Endothelial cell of umbilical vein (primary cell): Measurements from ENCODE around the gene PFN2. TPM values are rescaled to one million over a fixed set of nuclear protein-coding genes. Genes with fewer than 3 reads are reported as not detected.

ENCODE experiments used
- BruUV-seq: library from RNA; stranded (reverse); fragments of 400-500 nt; replicated peaks from 2 replicates; lab custom pipeline; 2021; lab: Mats Ljungman, UMichigan
- CTCF ChIA-PET: fragments of 300-600, 350-600 bp; sonication (Branson Sonifier 250); formaldehyde crosslinking; loops from one replicate; lab custom pipeline; 2021; ENCODE audit warnings: antibody characterized with exemption, inconsistent platforms; lab: Charles Lee
- POLR2A ChIA-PET: fragments of 300-600, 350-600 bp; sonication (Branson Sonifier 250); formaldehyde crosslinking; loops from one replicate; lab custom pipeline; 2021; ENCODE audit warnings: antibody characterized with exemption, inconsistent platforms; lab: Charles Lee
- DNase-seq: peaks from one replicate; pipeline ENCODE4 v3.0.0-alpha.2; 2011; ENCODE audit warnings: low read depth, low spot score
- FAIRE-seq: peaks from 2 replicates; lab custom pipeline; 2011; peaks lifted over from hg19 to GRCh38; lab: Jason Lieb, UNC
- H2AFZ ChIP-seq: 2 replicates; pipeline ENCODE4 v1.6.0; 2012; ENCODE audit warnings: low read depth, low read length, control low read depth, inconsistent platforms
- H3K27ac ChIP-seq: 2 replicates; pipeline ENCODE4 v1.5.1; 2011; ENCODE audit warnings: low read depth, mild to moderate bottlenecking, control low read depth, low read length, moderate library complexity; ENCODE audit not compliant: insufficient read depth
- H3K27me3 ChIP-seq, 2 experiments: 2 replicates each; pipeline versions ENCODE4 v1.6.0 to v1.6.1; 2011; ENCODE audit warnings: low read length in 2 of 2, mixed read lengths in 1 of 2; ENCODE audit not compliant: control insufficient read depth in 2 of 2, insufficient read depth in 2 of 2
- H3K36me3 ChIP-seq, 2 experiments: 2 replicates in 1 of 2; 3 replicates in 1 of 2; pipeline ENCODE4 v1.5.1; 2011; ENCODE audit warnings: low read length in 2 of 2, mild to moderate bottlenecking in 1 of 2, moderate library complexity in 1 of 2; ENCODE audit not compliant: control insufficient read depth in 2 of 2, insufficient read depth in 2 of 2; ENCODE audit errors: extremely low read depth in 1 of 2
- H3K4me1 ChIP-seq: 3 replicates; pipeline ENCODE4 v1.5.1; 2011; ENCODE audit warnings: mild to moderate bottlenecking, low read length; ENCODE audit not compliant: control insufficient read depth, insufficient read depth; ENCODE audit errors: extremely low read depth
- H3K4me2 ChIP-seq: 2 replicates; pipeline ENCODE4 v1.6.1; 2011; ENCODE audit warnings: low read length, control low read depth, mixed read lengths; ENCODE audit not compliant: insufficient read depth
- H3K4me3 ChIP-seq, 3 experiments: fragments of 200-600 bp in 1 of 3; sonication (generic), shearing (Covaris generic) in 1 of 3; replicated peaks in 1 of 3; 2 replicates each; pipeline ENCODE4 v1.5.1; 2011 to 2016; ENCODE audit warnings: control low read depth in 3 of 3, low read length in 3 of 3, mild to moderate bottlenecking in 2 of 3, inconsistent platforms in 1 of 3, low read depth in 1 of 3, moderate library complexity in 1 of 3; ENCODE audit not compliant: insufficient read depth in 1 of 3
- H3K79me2 ChIP-seq: 2 replicates; pipeline ENCODE4 v1.6.0; 2012; ENCODE audit warnings: low read length, inconsistent platforms; ENCODE audit not compliant: control insufficient read depth, insufficient read depth
- H3K9ac ChIP-seq: replicated peaks from 2 replicates; pipeline ENCODE3; 2011; ENCODE audit warnings: low read length, control low read depth; ENCODE audit not compliant: insufficient read depth; ENCODE audit errors: extremely low read depth
- H3K9me1 ChIP-seq: replicated peaks from 3 replicates; pipeline ENCODE4 v1.6.0; 2011; ENCODE audit warnings: mild to moderate bottlenecking, low read length; ENCODE audit not compliant: control insufficient read depth, insufficient read depth; ENCODE audit errors: extremely low read depth
- H3K9me3 ChIP-seq: replicated peaks from 2 replicates; pipeline ENCODE4 v1.5.1; 2012; ENCODE audit warnings: low read length, inconsistent platforms; ENCODE audit not compliant: control insufficient read depth, insufficient read depth
- H4K20me1 ChIP-seq: replicated peaks from 2 replicates; pipeline ENCODE3; 2011; ENCODE audit warnings: mild to moderate bottlenecking, low read length; ENCODE audit not compliant: control insufficient read depth, insufficient read depth; ENCODE audit errors: extremely low read depth
- EZH2 ChIP-seq: IDR thresholded peaks from 2 replicates; pipeline ENCODE4 v1.6.1; 2012; ENCODE audit warnings: borderline replicate concordance, low read depth, mild to moderate bottlenecking, moderate library complexity, low read length, inconsistent platforms; ENCODE audit not compliant: severe bottlenecking
- FOS ChIP-seq: IDR thresholded peaks from 2 replicates; pipeline ENCODE4 v1.6.1; 2011; ENCODE audit warnings: mild to moderate bottlenecking, low read length, moderate library complexity, borderline replicate concordance; ENCODE audit not compliant: insufficient read depth
- GATA2 ChIP-seq: IDR thresholded peaks from 2 replicates; pipeline ENCODE4 v1.7.0; 2011; ENCODE audit warnings: low read depth, mild to moderate bottlenecking, moderate library complexity, mixed read lengths, low read length; ENCODE audit not compliant: insufficient read length, insufficient read depth
- JUN ChIP-seq: IDR thresholded peaks from 2 replicates; pipeline ENCODE4 v1.6.1; 2011; ENCODE audit warnings: borderline replicate concordance, low read depth; ENCODE audit not compliant: insufficient read length, insufficient read depth
- MYC ChIP-seq: IDR thresholded peaks from one replicate; pipeline ENCODE4 v1.6.1; 2011; ENCODE audit warnings: mild to moderate bottlenecking, low read depth, low read length
- POLR2A ChIP-seq: IDR thresholded peaks from 2 replicates; pipeline ENCODE4 v1.6.1; 2012; ENCODE audit warnings: low read depth, mild to moderate bottlenecking, control low read depth, low read length
- POLR2AphosphoS5 ChIP-seq: IDR thresholded peaks from 2 replicates; pipeline ENCODE4 v1.6.1; 2012; ENCODE audit warnings: low read depth, mild to moderate bottlenecking, control low read depth, low read length, moderate library complexity; ENCODE audit not compliant: insufficient read depth
- dilution Hi-C: fragments of 300-500 bp; cut with MboI; formaldehyde crosslinking; loops from one replicate; pipeline ENCODE4 v1.15.0; 2019; ENCODE audit warnings: low sequenced_read_pairs; ENCODE audit not compliant: extremely low pct_ligation_motif_present
- intact Hi-C: fragments of 100-400 bp; cut with micrococcal nuclease; formaldehyde crosslinking; loops from one replicate; pipeline ENCODE4 v1.10.0; 2022
- polyA plus RNA-seq, 4 experiments: library from polyadenylated mRNA; depleted of rRNA in 3 of 4; stranded (reverse) in 3 of 4; unstranded in 1 of 4; fragments of >200 nt; gene quantifications; 2 replicates each; pipeline versions ENCODE4 v1.2.1 to v1.2.3, GENCODE V29; 2011 to 2012; ENCODE audit warnings: missing spikeins in 1 of 4
- total RNA-seq: library from RNA; stranded (reverse); gene quantifications from 2 replicates; pipeline ENCODE4 v1.2.3, GENCODE V29; 2021
- TF ChIP-seq, protein P1 (sequence below), 2 donors: IDR thresholded peaks; 1 replicate in 1 of 2; 2 replicates in 1 of 2; pipeline ENCODE4 v1.5.1; 2011; ENCODE audit warnings: low read length in 2 of 2, mild to moderate bottlenecking in 2 of 2, moderate library complexity in 2 of 2, control low read depth in 1 of 2, inconsistent platforms in 1 of 2, low read depth in 1 of 2; ENCODE audit not compliant: insufficient read depth in 1 of 2; ENCODE audit errors: extremely low read depth in 1 of 2
- TF ChIP-seq, protein P2 (sequence below): IDR thresholded peaks from 2 replicates; pipeline ENCODE4 v1.6.1; 2011; ENCODE audit not compliant: insufficient read depth, insufficient read length

The PFN2 gene
- total and polyA plus RNA-seq, 2 donors (not counting 3 experiments of a cell fraction or from before 2014, with no cell fraction given), result 97.1 to 165 TPM

- no TSS peak for BruUV-seq
These were observed 5.2 kb upstream of the PFN2 start for GRCh38 chr3:149975919-149976318.

More at GRCh38 chr3:149975919-149976318, 5.2 kb upstream of the PFN2 start:
- Histone ChIP-seq H3K4me2 (no peak overlapping the region), H3K9me1 (no peaks in the 10 kb centered on the region), H3K9me3 (no peaks in the 10 kb centered on the region), H3K79me2 (no peaks in the 10 kb centered on the region), H3K4me1 (peaks cover 8% of the 10 kb centered on the region), H3K27ac (no peak overlapping the region), H2AFZ (no peak overlapping the region), H3K36me3 (no peaks in the 10 kb centered on the region), H3K27me3 (peaks cover 0 to 3% of the 10 kb centered on the region in 2 experiments), H4K20me1 (no peaks in the 10 kb centered on the region), H3K9ac (no peak overlapping the region), H3K4me3 (no peak overlapping the region)
- dilution Hi-C loops (no loop called here), intact Hi-C loops (loop anchor here (10.0 kb wide), 1 partner anchor 1461 kb away; no protein-coding TSS in a partner anchor)
- TF ChIP-seq POLR2A (no peak), JUN (no peak), MYC (no peak), FOS (no peak), GATA2 (no peak), POLR2AphosphoS5 (no peak), EZH2 (no peak)
- TF ChIP-seq, protein P1, sequence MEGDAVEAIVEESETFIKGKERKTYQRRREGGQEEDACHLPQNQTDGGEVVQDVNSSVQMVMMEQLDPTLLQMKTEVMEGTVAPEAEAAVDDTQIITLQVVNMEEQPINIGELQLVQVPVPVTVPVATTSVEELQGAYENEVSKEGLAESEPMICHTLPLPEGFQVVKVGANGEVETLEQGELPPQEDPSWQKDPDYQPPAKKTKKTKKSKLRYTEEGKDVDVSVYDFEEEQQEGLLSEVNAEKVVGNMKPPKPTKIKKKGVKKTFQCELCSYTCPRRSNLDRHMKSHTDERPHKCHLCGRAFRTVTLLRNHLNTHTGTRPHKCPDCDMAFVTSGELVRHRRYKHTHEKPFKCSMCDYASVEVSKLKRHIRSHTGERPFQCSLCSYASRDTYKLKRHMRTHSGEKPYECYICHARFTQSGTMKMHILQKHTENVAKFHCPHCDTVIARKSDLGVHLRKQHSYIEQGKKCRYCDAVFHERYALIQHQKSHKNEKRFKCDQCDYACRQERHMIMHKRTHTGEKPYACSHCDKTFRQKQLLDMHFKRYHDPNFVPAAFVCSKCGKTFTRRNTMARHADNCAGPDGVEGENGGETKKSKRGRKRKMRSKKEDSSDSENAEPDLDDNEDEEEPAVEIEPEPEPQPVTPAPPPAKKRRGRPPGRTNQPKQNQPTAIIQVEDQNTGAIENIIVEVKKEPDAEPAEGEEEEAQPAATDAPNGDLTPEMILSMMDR (IDR thresholded peaks at IDR 0.05; ENCODE audit: extremely low read depth in 1 of 2, insufficient read depth in 1 of 2, low read depth in 1 of 2, low read length in 2 of 2), result no peak
- TF ChIP-seq, protein P2, sequence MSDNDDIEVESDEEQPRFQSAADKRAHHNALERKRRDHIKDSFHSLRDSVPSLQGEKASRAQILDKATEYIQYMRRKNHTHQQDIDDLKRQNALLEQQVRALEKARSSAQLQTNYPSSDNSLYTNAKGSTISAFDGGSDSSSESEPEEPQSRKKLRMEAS, result no peak
- FAIRE-seq, result no peak
- CTCF ChIA-PET, result interaction anchor here (0.7 to 1.4 kb wide), 2 partner anchors 96 to 202 kb away, joined by 3 to 5 read pairs; no protein-coding TSS in a partner anchor
- POLR2A ChIA-PET, result no interaction called here
- no peak for DNase-seq
